Bronchial epithelial cell (primary cell): ENCODE results near the gene GPRIN1. TPM values are rescaled to one million over a fixed set of nuclear protein-coding genes. Genes with fewer than 3 reads are reported as not detected.

Experiments used
- DNase-seq: peaks from one replicate; pipeline ENCODE4 v3.0.0-alpha.2; 2010; ENCODE audit warnings: low read depth
- FAIRE-seq: peaks from 2 replicates; lab custom pipeline; 2011; peaks lifted over from hg19 to GRCh38; lab: Jason Lieb, UNC
- H3K27me3 ChIP-seq: 2 replicates; pipeline ENCODE4 v1.5.1; 2011; ENCODE audit warnings: low read length; ENCODE audit not compliant: control insufficient read depth, insufficient read depth
- H3K36me3 ChIP-seq: 2 replicates; pipeline ENCODE4 v1.5.1; 2011; ENCODE audit warnings: low read length; ENCODE audit not compliant: control insufficient read depth, insufficient read depth
- H3K4me3 ChIP-seq: 2 replicates; pipeline ENCODE4 v1.5.1; 2011; ENCODE audit warnings: mild to moderate bottlenecking, low read depth, low read length, control low read depth
- CTCF ChIP-seq: IDR thresholded peaks from 2 replicates; pipeline ENCODE4 v1.5.1; 2011; ENCODE audit warnings: mild to moderate bottlenecking, moderate library complexity, low read length, control low read depth, inconsistent platforms; ENCODE audit not compliant: insufficient read depth, severe bottlenecking
- total RNA-seq: library from RNA; depleted of rRNA; stranded (reverse); fragments of >200 nt; gene quantifications from 2 replicates; pipeline ENCODE4 v1.2.1, GENCODE V29; 2014

The GPRIN1 gene
- total RNA-seq, 1 donor from 2014 or later = 1.6 TPM

- FAIRE-seq = no peak
- DNase-seq = no peak
- no peak for TF ChIP-seq CTCF
- no peaks in the 10 kb centered on the region for H3K27me3 ChIP-seq
- H3K4me3 ChIP-seq = no peak overlapping the region
- H3K36me3 ChIP-seq = no peaks in the 10 kb centered on the region
These were observed 59.6 kb downstream of the GPRIN1 start for GRCh38 chr5:176550275-176550831.

GRCh38 chr5:176549871-176550270 is 60.1 kb downstream of the GPRIN1 start:
- Histone ChIP-seq H3K27me3 (no peaks in the 10 kb centered on the region), H3K36me3 (no peaks in the 10 kb centered on the region), H3K4me3 (no peak overlapping the region)
- DNase-seq = no peak
- FAIRE-seq = no peak
- no peak for TF ChIP-seq CTCF

GRCh38 chr5:176548967-176549444 is 61.0 kb downstream of the GPRIN1 start, which contains the start of gene CDHR2:
Gene CDHR2, plus strand, starts transcription at chr5:176549342. Its CDS starts 16,011 bp downstream, at chr5:176565353.
- FAIRE-seq = no peak
- Histone ChIP-seq H3K27me3 (no peaks in the 10 kb centered on the region), H3K4me3 (no peak within 1 kb of the TSS), H3K36me3 (no peaks in the 10 kb centered on the region)
- no peak for DNase-seq
- TF ChIP-seq CTCF = no peak

- H3K4me3 ChIP-seq = no peak overlapping the region
- H3K27me3 ChIP-seq = no peaks in the 10 kb centered on the region
- no peak for FAIRE-seq
- H3K36me3 ChIP-seq = no peaks in the 10 kb centered on the region
- peak; percentile 90 for DNase-seq
- no peak for TF ChIP-seq CTCF
These were observed 62.2 kb downstream of the GPRIN1 start for GRCh38 chr5:176547802-176548201.

Other genes with a start within 250 kb of the GPRIN1 start
- gene KIAA1191, start 248.4 kb downstream of the GPRIN1 start, total RNA-seq = 54.2 and 70.2 TPM in 2 replicates
- 4.2 and 5.2 TPM in 2 replicates for gene ARL10, start 244.7 kb downstream of the GPRIN1 start, total RNA-seq
- 29.3 and 36.1 TPM in 2 replicates for gene NOP16, start 221.6 kb downstream of the GPRIN1 start, total RNA-seq
- gene HIGD2A, start 221.4 kb downstream of the GPRIN1 start, total RNA-seq = 20.8 and 22.7 TPM in 2 replicates
- gene CLTB, start 193.6 kb downstream of the GPRIN1 start, total RNA-seq = 241 and 381 TPM in 2 replicates
- 34.8 and 46.9 TPM in 2 replicates for gene FAF2, start 161.8 kb downstream of the GPRIN1 start, total RNA-seq
- 2.1 and 3.6 TPM in 2 replicates for gene RNF44, start 72.8 kb downstream of the GPRIN1 start, total RNA-seq
- under 0.01 TPM in 2 replicates for gene CDHR2, start 60.8 kb downstream of the GPRIN1 start, total RNA-seq
- not detected in 2 replicates for gene SNCB, start 20.4 kb upstream of the GPRIN1 start, total RNA-seq
- gene EIF4E1B, start 20.5 kb upstream of the GPRIN1 start, total RNA-seq = not detected in 2 replicates
- 46.3 and 55.9 TPM in 2 replicates for gene TSPAN17, start 37.3 kb upstream of the GPRIN1 start, total RNA-seq
- gene UNC5A, start 200.4 kb upstream of the GPRIN1 start, total RNA-seq = not detected in 2 replicates